PC-9 (cell line): ENCODE data around the gene TEPSIN. TPM values are rescaled to one million over a fixed set of nuclear protein-coding genes. Genes with fewer than 3 reads are reported as not detected.
A peak's percentile ranks its signal among the peaks of the same experiment; 100 is the strongest.

Experiments used
- BruUV-seq: library from RNA; stranded (reverse); fragments of 400-500 nt; replicated peaks from 2 replicates; lab custom pipeline; 2021; lab: Mats Ljungman, UMichigan
- CTCF ChIA-PET: fragments of 300-600 bp; sonication (Branson Sonifier 250); formaldehyde crosslinking; loops from one replicate; lab custom pipeline; 2022; ENCODE audit warnings: antibody characterized with exemption; lab: Charles Lee
- POLR2A ChIA-PET: fragments of 300-600 bp; sonication (Branson Sonifier 250); formaldehyde crosslinking; loops from one replicate; lab custom pipeline; 2022; ENCODE audit warnings: antibody characterized with exemption; ENCODE audit not compliant: unreplicated experiment; lab: Charles Lee
- DNase-seq, 2 experiments: peaks; one replicate each; pipeline versions ENCODE4 v3.0.0 to v3.0.0-alpha.2; 2015 to 2022; ENCODE audit warnings: mixed read lengths in 1 of 2
- H2AFZ ChIP-seq: fragments of 200-600 bp; sonication (generic); 2 replicates; pipeline ENCODE4 v1.8.1; 2017; ENCODE audit warnings: antibody characterized with exemption
- H3F3A ChIP-seq: fragments of 200-600 bp; sonication (generic); 2 replicates; pipeline ENCODE4 v1.8.1; 2017; ENCODE audit warnings: antibody characterized with exemption, mild to moderate bottlenecking, low read depth; ENCODE audit not compliant: insufficient read depth
- H3K27ac ChIP-seq: fragments of 200-600 bp; sonication (generic); 2 replicates; pipeline ENCODE4 v1.6.1; 2016; ENCODE audit warnings: mixed run types
- H3K27me3 ChIP-seq: fragments of 200-600 bp; sonication (generic); 2 replicates; pipeline ENCODE4 v1.6.1; 2016; ENCODE audit warnings: low read depth, mixed run types; ENCODE audit not compliant: insufficient read depth
- H3K36me3 ChIP-seq: fragments of 200-600 bp; sonication (generic); 2 replicates; pipeline ENCODE4 v1.6.1; 2016; ENCODE audit warnings: low read depth, mixed run types
- H3K4me1 ChIP-seq: fragments of 200-600 bp; sonication (generic); replicated peaks from 2 replicates; pipeline ENCODE4 v1.6.1; 2016; ENCODE audit warnings: mixed run types; ENCODE audit not compliant: insufficient read depth
- H3K4me2 ChIP-seq: fragments of 200-600 bp; sonication (generic); 2 replicates; pipeline ENCODE4 v1.6.1; 2017; ENCODE audit warnings: mixed run types
- H3K4me3 ChIP-seq: fragments of 200-600 bp; sonication (generic); 2 replicates; pipeline ENCODE4 v1.6.1; 2016; ENCODE audit warnings: mixed run types
- H3K79me2 ChIP-seq: fragments of 200-600 bp; sonication (generic); 2 replicates; pipeline ENCODE4 v1.6.1; 2017; ENCODE audit warnings: low read depth, mixed run types
- H3K9me2 ChIP-seq: fragments of 200-600 bp; sonication (generic); 2 replicates; pipeline ENCODE4 v1.8.1; 2017; ENCODE audit warnings: mild to moderate bottlenecking; ENCODE audit not compliant: insufficient read depth
- H3K9me3 ChIP-seq: fragments of 200-600 bp; sonication (generic); 2 replicates; pipeline ENCODE4 v1.8.1; 2016; ENCODE audit warnings: low read depth; ENCODE audit not compliant: insufficient read depth
- H4K20me1 ChIP-seq: fragments of 200-600 bp; sonication (generic); 2 replicates; pipeline ENCODE4 v1.8.1; 2017; ENCODE audit not compliant: insufficient read depth
- EZH2 ChIP-seq: fragments of 200-600 bp; sonication (generic); IDR thresholded peaks from 2 replicates; pipeline ENCODE4 v1.8.0; 2017; ENCODE audit warnings: antibody characterized with exemption, low read depth
- intact Hi-C: fragments of 100-400 bp; cut with micrococcal nuclease; formaldehyde crosslinking; loops from one replicate; pipeline ENCODE4 v1.10.0; 2022; ENCODE audit not compliant: unreplicated experiment
- total RNA-seq: library from RNA; stranded (reverse); gene quantifications from 2 replicates; pipeline ENCODE4 v1.2.3, GENCODE V29; 2021
- TF ChIP-seq, protein P1 (sequence below): fragments of 200-600 bp; sonication (generic); conservative IDR thresholded peaks from 2 replicates; pipeline ENCODE4 v1.6.1; 2017; ENCODE audit warnings: mixed run types, antibody characterized with exemption, mild to moderate bottlenecking, moderate library complexity

Gene TEPSIN
- total RNA-seq, 1 experiment from 2014 or later, result 35.0 TPM

DNA sequence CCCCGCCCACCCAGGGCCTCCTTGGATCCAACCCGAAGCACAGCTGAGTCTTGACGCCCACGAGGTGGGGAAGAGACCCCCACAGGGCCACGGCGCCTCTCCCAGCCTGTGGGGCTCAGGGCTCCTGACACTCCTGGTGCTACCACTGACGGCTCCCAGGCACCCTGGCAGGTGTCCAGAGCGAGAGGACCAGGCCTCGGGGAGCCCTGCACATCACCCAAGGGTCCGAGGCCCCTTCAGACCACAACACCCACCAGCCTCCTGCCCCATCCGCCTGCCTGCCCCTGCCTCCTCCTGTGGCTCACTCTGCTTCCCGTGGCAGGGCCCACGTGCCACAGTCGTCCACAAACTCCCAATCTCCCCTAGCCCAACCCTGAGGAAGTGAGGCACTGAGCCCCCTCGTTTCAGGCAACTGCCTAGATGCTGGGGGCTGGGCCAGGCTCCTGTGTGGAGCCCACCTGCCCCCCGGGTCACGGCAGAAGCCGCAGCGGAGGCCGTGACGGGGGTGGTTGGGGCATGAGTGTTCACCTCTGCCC, 44.6 kb downstream of the TEPSIN start:
- Histone ChIP-seq H2AFZ (no peak overlapping the region), H3K4me1 (peaks cover 7% of the 10 kb centered on the region; the same call in 1 of the 2 replicates), H3K36me3 (no peaks in the 10 kb centered on the region), H3K27ac (no peak overlapping the region), H3F3A (no peaks in the 10 kb centered on the region), H3K79me2 (no peaks in the 10 kb centered on the region), H3K4me3 (no peak overlapping the region), H3K9me2 (no peaks in the 10 kb centered on the region), H4K20me1 (no peaks in the 10 kb centered on the region), H3K9me3 (no peaks in the 10 kb centered on the region), H3K4me2 (no peak overlapping the region), H3K27me3 (no peaks in the 10 kb centered on the region)
- intact Hi-C loops, result no loop called here
- TF ChIP-seq, protein P1, sequence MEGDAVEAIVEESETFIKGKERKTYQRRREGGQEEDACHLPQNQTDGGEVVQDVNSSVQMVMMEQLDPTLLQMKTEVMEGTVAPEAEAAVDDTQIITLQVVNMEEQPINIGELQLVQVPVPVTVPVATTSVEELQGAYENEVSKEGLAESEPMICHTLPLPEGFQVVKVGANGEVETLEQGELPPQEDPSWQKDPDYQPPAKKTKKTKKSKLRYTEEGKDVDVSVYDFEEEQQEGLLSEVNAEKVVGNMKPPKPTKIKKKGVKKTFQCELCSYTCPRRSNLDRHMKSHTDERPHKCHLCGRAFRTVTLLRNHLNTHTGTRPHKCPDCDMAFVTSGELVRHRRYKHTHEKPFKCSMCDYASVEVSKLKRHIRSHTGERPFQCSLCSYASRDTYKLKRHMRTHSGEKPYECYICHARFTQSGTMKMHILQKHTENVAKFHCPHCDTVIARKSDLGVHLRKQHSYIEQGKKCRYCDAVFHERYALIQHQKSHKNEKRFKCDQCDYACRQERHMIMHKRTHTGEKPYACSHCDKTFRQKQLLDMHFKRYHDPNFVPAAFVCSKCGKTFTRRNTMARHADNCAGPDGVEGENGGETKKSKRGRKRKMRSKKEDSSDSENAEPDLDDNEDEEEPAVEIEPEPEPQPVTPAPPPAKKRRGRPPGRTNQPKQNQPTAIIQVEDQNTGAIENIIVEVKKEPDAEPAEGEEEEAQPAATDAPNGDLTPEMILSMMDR, result no peak
- TF ChIP-seq EZH2, result no peak
- ChIA-PET CTCF (no interaction called here), POLR2A (no interaction called here)
- DNase-seq, result no peak
- no TSS peak for BruUV-seq

- Histone ChIP-seq H3K4me3 (no peak overlapping the region), H3F3A (no peaks in the 10 kb centered on the region), H4K20me1 (no peaks in the 10 kb centered on the region), H3K27ac (no peak overlapping the region), H3K4me1 (peaks cover 7% of the 10 kb centered on the region; the same call in 1 of the 2 replicates), H3K9me3 (no peaks in the 10 kb centered on the region), H3K79me2 (no peaks in the 10 kb centered on the region), H3K36me3 (no peaks in the 10 kb centered on the region), H2AFZ (no peak overlapping the region), H3K4me2 (no peak overlapping the region), H3K9me2 (no peaks in the 10 kb centered on the region), H3K27me3 (no peaks in the 10 kb centered on the region)
- POLR2A ChIA-PET, result no interaction called here
- intact Hi-C loops, result no loop called here
- DNase-seq, result no peak
- CTCF ChIA-PET, result no interaction called here
- TF ChIP-seq, protein P1, result no peak
- TF ChIP-seq EZH2, result no peak
- BruUV-seq, result no TSS peak
Observed at GRCh38 chr17:81193470-81194224, 45.2 kb downstream of the TEPSIN start.

DNA sequence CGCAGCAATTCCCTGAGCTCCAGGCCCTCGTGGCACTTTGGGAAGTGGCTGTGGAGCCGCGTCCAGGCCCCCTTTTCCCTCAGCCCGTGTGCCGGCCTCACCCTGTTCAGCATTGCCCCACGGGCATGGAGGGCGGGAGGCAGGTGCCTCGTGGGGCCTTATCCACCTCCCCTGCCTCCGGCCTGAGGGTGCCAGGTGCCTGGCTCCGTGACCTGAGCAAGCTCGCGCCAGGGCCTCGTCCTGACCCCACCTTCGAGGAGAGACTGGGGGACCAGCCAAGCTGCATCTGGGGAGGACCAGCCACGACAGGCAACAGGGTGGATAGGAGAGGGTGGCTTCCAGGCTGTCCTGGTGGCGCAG, 45.8 kb downstream of the TEPSIN start:
- POLR2A ChIA-PET, result no interaction called here
- no peaks in the 10 kb centered on the region for H3K79me2 ChIP-seq
- no peaks in the 10 kb centered on the region for H4K20me1 ChIP-seq
- DNase-seq, result no peak
- no peaks in the 10 kb centered on the region for H3K9me2 ChIP-seq
- H3K4me3 ChIP-seq, result no peak overlapping the region
- TF ChIP-seq, protein P1, result no peak
- no peak for TF ChIP-seq EZH2
- no peak overlapping the region for H2AFZ ChIP-seq
- no TSS peak for BruUV-seq
- CTCF ChIA-PET, result no interaction called here
- H3K36me3 ChIP-seq, result no peaks in the 10 kb centered on the region
- intact Hi-C loops, result no loop called here
- H3K27me3 ChIP-seq, result no peaks in the 10 kb centered on the region
- H3K27ac ChIP-seq, result no peak overlapping the region
- peak overlapping the region; percentile 46; the same call in 1 of the 2 replicates for H3K4me2 ChIP-seq
- no peaks in the 10 kb centered on the region for H3F3A ChIP-seq
- peaks cover 7% of the 10 kb centered on the region; the same call in 1 of the 2 replicates for H3K4me1 ChIP-seq
- no peaks in the 10 kb centered on the region for H3K9me3 ChIP-seq
